GM19438 (cell line): ENCODE data around the gene MED20.

ENCODE experiments used
- ATAC-seq: cut with Tn5 transposase; IDR thresholded peaks from one replicate; pipeline ENCODE4 v1.9.1; 2021; ENCODE audit warnings: low read depth; ENCODE audit not compliant: unreplicated experiment

The MED20 gene

DNA sequence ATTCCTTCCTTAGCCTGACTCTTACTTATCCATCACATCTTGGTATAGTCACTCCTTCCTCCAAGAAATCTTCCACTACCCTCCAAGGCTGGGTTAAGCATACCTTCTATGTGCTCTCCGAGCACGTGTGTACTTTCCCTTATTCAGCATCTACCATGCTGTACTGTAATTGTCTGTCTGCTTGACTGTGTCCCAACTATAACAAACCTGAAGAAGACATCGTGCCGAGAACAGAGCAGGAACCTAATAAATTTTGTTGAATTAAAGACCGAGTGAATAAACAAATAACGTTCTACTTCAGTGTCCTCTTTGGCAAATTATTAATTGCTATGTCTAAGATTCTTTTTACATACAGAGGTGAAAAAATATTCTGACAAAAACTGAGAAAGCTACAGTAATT lies 61.6 kb downstream of the MED20 start:
- ATAC-seq = no peak

DNA sequence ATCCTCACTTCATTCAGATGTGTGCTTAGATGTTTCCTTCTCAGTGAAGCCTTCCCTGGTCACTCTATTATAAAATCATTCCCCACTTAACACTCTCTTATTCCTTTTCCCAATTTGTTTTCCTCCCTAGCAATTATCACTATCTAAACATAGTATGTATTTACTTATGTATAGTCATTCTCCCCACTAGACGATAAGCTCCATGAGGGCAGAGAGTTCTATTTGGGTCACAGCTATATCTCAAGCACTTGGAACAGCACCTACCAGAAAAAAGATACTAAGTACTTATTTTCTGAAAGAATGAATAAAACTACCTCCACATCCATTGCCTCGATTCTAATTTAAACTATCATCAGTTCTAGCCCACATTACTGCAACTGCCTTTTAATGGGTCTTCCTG lies 62.2 kb downstream of the MED20 start:
- ATAC-seq = no peak
